HFFc6 (cell line): Measurements from ENCODE around the gene SPATS2L. TPM values are rescaled to one million over a fixed set of nuclear protein-coding genes. Genes with fewer than 3 reads are reported as not detected.

Source experiments
- DNase-seq: peaks from one replicate; pipeline ENCODE4 v3.0.0-alpha.2; 2018
- H3K27ac Mint-ChIP-seq: 2 replicates; pipeline ENCODE4 v1.8.0; 2020; ENCODE audit warnings: mild to moderate bottlenecking, mixed read lengths
- H3K27me3 Mint-ChIP-seq: 2 replicates; pipeline ENCODE4 v1.8.0; 2021; ENCODE audit warnings: mild to moderate bottlenecking, moderate library complexity, mixed read lengths; ENCODE audit not compliant: insufficient read depth
- H3K36me3 Mint-ChIP-seq: 2 replicates; pipeline ENCODE4 v1.8.0; 2021; ENCODE audit warnings: low read depth, mixed read lengths
- H3K4me1 Mint-ChIP-seq: 2 replicates; pipeline ENCODE4 v1.8.0; 2020; ENCODE audit warnings: low read depth, mixed read lengths
- H3K4me3 Mint-ChIP-seq: 2 replicates; pipeline ENCODE4 v1.8.0; 2020; ENCODE audit warnings: mild to moderate bottlenecking, moderate library complexity, mixed read lengths
- H3K9me3 Mint-ChIP-seq: 2 replicates; pipeline ENCODE4 v1.8.0; 2020; ENCODE audit warnings: mild to moderate bottlenecking, mixed read lengths
- total RNA-seq, 6 experiments: library from RNA; stranded (reverse); fragmentation: NEBNext Ultra II Directional; extraction: Animal tissue kit (Norgen Biotek cat#: 25700); gene quantifications; 2 replicates in 1 of 6; 3 replicates in 5 of 6; pipeline ENCODE4 v1.2.3, GENCODE V29; 2021
- TF ChIP-seq, protein P1 (sequence below): fragments of 200-600 bp; sonication (generic); IDR thresholded peaks from 2 replicates; pipeline ENCODE4 v1.5.0; 2021; ENCODE audit warnings: antibody characterized with exemption, mild to moderate bottlenecking

SPATS2L gene
- total RNA-seq, 6 experiments from 2014 or later = 146 to 205 (median 198) TPM

DNA sequence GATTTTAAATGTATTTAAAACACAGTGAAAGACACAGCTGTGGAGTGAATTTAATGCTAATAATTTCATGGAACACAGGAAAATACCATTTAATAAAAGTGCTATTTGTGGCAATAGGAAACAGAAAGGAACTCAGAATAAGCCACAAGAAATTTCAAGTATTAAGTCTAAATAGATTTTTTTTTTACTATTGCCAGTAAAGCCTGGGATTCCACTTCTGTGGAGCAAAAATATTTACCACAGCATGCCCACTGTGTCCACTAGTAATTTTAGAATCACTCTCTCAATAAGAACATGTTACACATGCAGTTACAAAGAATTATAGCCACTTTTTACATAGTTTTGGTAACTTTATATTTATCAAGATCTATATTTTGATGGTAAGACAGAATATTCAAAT is 186.2 kb downstream of the SPATS2L start:
- Mint-ChIP-seq H3K36me3 (peaks cover 33% of the 10 kb centered on the region), H3K9me3 (no peaks in the 10 kb centered on the region), H3K4me3 (no peak overlapping the region), H3K27ac (no peak overlapping the region), H3K27me3 (no peaks in the 10 kb centered on the region; the same call in 1 of the 2 replicates), H3K4me1 (no peaks in the 10 kb centered on the region)
- no peak for DNase-seq
- TF ChIP-seq, protein P1, sequence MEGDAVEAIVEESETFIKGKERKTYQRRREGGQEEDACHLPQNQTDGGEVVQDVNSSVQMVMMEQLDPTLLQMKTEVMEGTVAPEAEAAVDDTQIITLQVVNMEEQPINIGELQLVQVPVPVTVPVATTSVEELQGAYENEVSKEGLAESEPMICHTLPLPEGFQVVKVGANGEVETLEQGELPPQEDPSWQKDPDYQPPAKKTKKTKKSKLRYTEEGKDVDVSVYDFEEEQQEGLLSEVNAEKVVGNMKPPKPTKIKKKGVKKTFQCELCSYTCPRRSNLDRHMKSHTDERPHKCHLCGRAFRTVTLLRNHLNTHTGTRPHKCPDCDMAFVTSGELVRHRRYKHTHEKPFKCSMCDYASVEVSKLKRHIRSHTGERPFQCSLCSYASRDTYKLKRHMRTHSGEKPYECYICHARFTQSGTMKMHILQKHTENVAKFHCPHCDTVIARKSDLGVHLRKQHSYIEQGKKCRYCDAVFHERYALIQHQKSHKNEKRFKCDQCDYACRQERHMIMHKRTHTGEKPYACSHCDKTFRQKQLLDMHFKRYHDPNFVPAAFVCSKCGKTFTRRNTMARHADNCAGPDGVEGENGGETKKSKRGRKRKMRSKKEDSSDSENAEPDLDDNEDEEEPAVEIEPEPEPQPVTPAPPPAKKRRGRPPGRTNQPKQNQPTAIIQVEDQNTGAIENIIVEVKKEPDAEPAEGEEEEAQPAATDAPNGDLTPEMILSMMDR = no peak

DNA sequence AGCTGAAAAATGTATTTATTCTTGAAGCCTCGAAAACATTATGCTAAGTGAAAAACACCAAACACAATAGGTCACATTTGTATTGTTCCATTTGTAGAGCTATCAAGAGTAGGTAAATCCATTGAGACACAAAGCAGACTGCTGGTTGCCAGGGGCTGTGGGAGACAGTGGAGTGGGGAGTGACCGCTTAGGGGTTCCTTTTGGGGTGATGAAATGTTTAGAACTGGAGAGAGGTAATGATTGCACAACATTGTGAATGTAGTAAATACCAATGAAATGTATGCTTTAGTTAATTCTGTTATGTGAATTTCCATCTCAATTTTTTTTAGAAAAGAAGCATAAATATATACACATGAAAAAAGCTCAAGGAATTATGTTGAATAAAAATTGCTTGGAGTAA is 187.6 kb downstream of the SPATS2L start:
- TF ChIP-seq, protein P1 = no peak
- no peak for DNase-seq
- no peak overlapping the region for H3K4me3 Mint-ChIP-seq
- peaks cover 40% of the 10 kb centered on the region for H3K36me3 Mint-ChIP-seq
- H3K9me3 Mint-ChIP-seq = no peaks in the 10 kb centered on the region
- H3K27me3 Mint-ChIP-seq = no peaks in the 10 kb centered on the region; the same call in 1 of the 2 replicates
- 0 out of 2 replicates have a peak, but pooled peaks cover 5% of the 10 kb centered on the region for H3K4me1 Mint-ChIP-seq
- H3K27ac Mint-ChIP-seq = no peak overlapping the region

DNA sequence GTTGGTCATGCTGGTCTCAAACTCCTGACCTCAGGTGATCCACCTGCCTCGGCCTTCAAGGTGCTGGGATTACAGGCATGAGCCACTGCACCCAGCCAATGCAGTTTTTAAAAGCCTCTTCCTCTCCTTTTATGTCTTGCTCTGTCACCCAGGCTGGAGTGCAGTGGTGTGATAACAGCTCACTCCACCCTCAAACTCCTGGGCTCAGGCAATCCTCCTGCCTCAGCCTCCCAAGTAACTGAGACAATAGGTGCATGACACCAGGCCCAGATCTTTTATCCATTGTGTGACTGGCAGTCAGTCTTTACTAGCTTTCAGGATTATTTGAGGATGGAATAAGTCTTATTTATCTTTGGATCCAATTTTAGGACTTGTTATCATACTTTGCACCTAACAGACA is 190.2 kb downstream of the SPATS2L start:
- H3K27ac Mint-ChIP-seq = no peak overlapping the region
- no peaks in the 10 kb centered on the region; the same call in 1 of the 2 replicates for H3K27me3 Mint-ChIP-seq
- no peaks in the 10 kb centered on the region for H3K9me3 Mint-ChIP-seq
- H3K36me3 Mint-ChIP-seq = peaks cover 25% of the 10 kb centered on the region
- TF ChIP-seq, protein P1 = no peak
- DNase-seq = no peak
- H3K4me1 Mint-ChIP-seq = 0 out of 2 replicates have a peak, but pooled peaks cover 5% of the 10 kb centered on the region
- no peak overlapping the region for H3K4me3 Mint-ChIP-seq

DNA sequence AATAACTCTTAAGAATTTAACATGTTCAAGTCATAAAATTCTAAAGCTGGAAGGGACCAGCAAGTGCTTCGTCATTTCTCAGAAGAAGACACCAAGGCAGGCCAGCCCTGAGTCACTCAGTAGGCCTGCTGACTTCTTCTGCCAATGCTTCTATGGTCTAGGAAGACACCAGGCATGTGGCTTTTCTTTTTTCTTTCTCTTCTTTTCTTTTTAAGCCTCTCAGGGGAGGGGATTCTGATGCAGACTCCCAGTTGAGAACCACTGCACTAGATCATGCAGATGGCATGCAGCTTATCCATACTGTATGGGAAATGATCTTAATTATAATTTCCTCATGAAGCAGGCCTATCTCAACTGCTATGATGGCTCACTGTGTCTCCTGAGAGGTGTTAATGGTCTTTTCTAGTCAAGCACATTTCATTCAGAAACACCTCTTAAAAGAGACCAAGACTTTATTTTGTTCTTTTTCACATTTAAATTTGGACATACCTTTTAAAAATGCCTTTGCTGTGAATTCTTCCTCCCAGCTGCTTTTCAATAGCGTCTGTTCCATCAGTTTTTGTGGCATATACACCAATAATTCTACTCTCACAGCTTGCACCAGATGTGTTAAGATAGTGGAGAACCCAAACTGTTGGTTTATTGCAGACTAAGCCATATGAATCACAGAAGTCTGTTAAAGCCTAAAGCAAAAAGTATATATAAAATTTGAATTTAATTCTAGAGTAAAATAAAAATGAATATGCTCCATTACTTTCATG is 192.1 kb downstream of the SPATS2L start:
- no peak overlapping the region for H3K4me3 Mint-ChIP-seq
- peaks cover 26% of the 10 kb centered on the region for H3K36me3 Mint-ChIP-seq
- no peak overlapping the region for H3K27ac Mint-ChIP-seq
- H3K9me3 Mint-ChIP-seq = no peaks in the 10 kb centered on the region
- no peak for DNase-seq
- no peaks in the 10 kb centered on the region; the same call in 1 of the 2 replicates for H3K27me3 Mint-ChIP-seq
- H3K4me1 Mint-ChIP-seq = 0 out of 2 replicates have a peak, but pooled peaks cover 5% of the 10 kb centered on the region
- TF ChIP-seq, protein P1 = no peak

DNA sequence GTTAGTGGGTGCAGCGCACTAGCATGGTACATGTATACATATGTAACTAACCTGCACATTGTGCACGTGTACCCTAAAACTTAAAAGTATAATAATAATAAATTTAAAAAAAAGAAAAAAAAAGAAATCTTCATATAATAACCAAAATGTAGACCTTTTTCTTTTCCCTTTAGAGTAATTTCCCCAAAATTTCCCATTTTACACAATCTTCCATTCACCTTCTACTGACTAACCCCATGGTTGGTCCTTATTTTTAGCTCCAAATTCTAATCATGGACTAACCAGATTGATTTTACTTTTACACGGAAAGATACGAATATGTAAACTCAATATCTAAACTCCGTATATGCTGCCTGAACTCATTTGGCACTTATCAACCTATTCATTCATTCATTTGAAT is 195.7 kb downstream of the SPATS2L start:
- DNase-seq = no peak
- H3K4me1 Mint-ChIP-seq = 0 out of 2 replicates have a peak, but pooled peaks cover 5% of the 10 kb centered on the region
- no peak overlapping the region for H3K4me3 Mint-ChIP-seq
- TF ChIP-seq, protein P1 = no peak
- no peaks in the 10 kb centered on the region for H3K9me3 Mint-ChIP-seq
- no peaks in the 10 kb centered on the region; the same call in 1 of the 2 replicates for H3K27me3 Mint-ChIP-seq
- H3K27ac Mint-ChIP-seq = no peak overlapping the region
- H3K36me3 Mint-ChIP-seq = peaks cover 22% of the 10 kb centered on the region
